H1 (cell line): ENCODE results near the gene SCUBE2. TPM values are rescaled to one million over a fixed set of nuclear protein-coding genes. Genes with fewer than 3 reads are reported as not detected.

Experiments
- CTCF ChIA-PET: fragments of 300-600 bp; sonication (Branson Sonifier 250); formaldehyde crosslinking; loops from one replicate; lab custom pipeline; 2021; ENCODE audit not compliant: partially characterized antibody; lab: Charles Lee
- POLR2A ChIA-PET: fragments of 300-600 bp; sonication (Branson Sonifier 250); formaldehyde crosslinking; loops from one replicate; lab custom pipeline; 2021; ENCODE audit warnings: inconsistent platforms; ENCODE audit not compliant: partially characterized antibody; lab: Charles Lee
- DNase-seq, 2 experiments: peaks; one replicate each; pipeline versions ENCODE4 v3.0.0 to v3.0.0-alpha.2; 2010 to 2022; ENCODE audit warnings: low spot score in 2 of 2, low read depth in 1 of 2, mixed read lengths in 1 of 2
- FAIRE-seq: peaks from 2 replicates; lab custom pipeline; 2011; peaks lifted over from hg19 to GRCh38; lab: Jason Lieb, UNC
- H2AFZ ChIP-seq: 2 replicates; pipeline ENCODE4 v1.8.1; 2012; ENCODE audit warnings: low read length, inconsistent platforms
- H2AK5ac ChIP-seq: 2 replicates; pipeline ENCODE4 v1.6.1; 2013; ENCODE audit warnings: low read depth, low read length
- H2BK120ac ChIP-seq: replicated peaks from 2 replicates; pipeline ENCODE3; 2013; ENCODE audit warnings: low read depth, low read length, inconsistent platforms
- H2BK12ac ChIP-seq: 2 replicates; pipeline ENCODE4 v1.6.1; 2013; ENCODE audit warnings: low read depth, low read length
- H2BK15ac ChIP-seq: 2 replicates; pipeline ENCODE4 v1.6.1; 2013; ENCODE audit warnings: low read length
- H2BK20ac ChIP-seq: 2 replicates; pipeline ENCODE4 v1.6.1; 2013; ENCODE audit warnings: low read length
- H2BK5ac ChIP-seq: 2 replicates; pipeline ENCODE4 v1.6.1; 2013; ENCODE audit warnings: low read depth, low read length
- H3K14ac ChIP-seq: 2 replicates; pipeline ENCODE4 v1.6.1; 2013; ENCODE audit warnings: inconsistent platforms; ENCODE audit not compliant: insufficient read length
- H3K18ac ChIP-seq: 2 replicates; pipeline ENCODE4 v1.6.1; 2013; ENCODE audit warnings: low read length; ENCODE audit errors: extremely low read depth
- H3K23ac ChIP-seq: 2 replicates; pipeline ENCODE4 v1.6.1; 2013; ENCODE audit warnings: inconsistent platforms; ENCODE audit not compliant: insufficient read length
- H3K23me2 ChIP-seq: 2 replicates; pipeline ENCODE4 v1.6.1; 2013; ENCODE audit warnings: low read depth, low read length
- H3K27ac ChIP-seq: 2 replicates; pipeline ENCODE4 v1.6.1; 2011; ENCODE audit warnings: low read depth, low read length, inconsistent platforms
- H3K27me3 ChIP-seq, 4 experiments: replicated peaks in 1 of 4; 1 replicate in 1 of 4; 2 replicates in 3 of 4; pipeline versions ENCODE4 v1.6.1 to v1.8.1; 2011 to 2013; ENCODE audit warnings: low read length in 3 of 4, mild to moderate bottlenecking in 3 of 4, inconsistent platforms in 2 of 4, mixed read lengths in 2 of 4, moderate library complexity in 1 of 4; ENCODE audit not compliant: control insufficient read depth in 3 of 4, insufficient read depth in 3 of 4; ENCODE audit errors: extremely low read depth in 1 of 4
- H3K36me3 ChIP-seq, 4 experiments: 2 replicates each; pipeline versions ENCODE4 v1.6.1 to v1.8.1; 2011 to 2013; ENCODE audit warnings: mild to moderate bottlenecking in 4 of 4, low read length in 3 of 4, moderate library complexity in 2 of 4, control low read depth in 1 of 4, inconsistent platforms in 1 of 4; ENCODE audit not compliant: insufficient read depth in 4 of 4, control insufficient read depth in 2 of 4
- H3K4ac ChIP-seq: replicated peaks from 2 replicates; pipeline ENCODE3; 2013; ENCODE audit warnings: low read length, low read depth, mixed read lengths, inconsistent platforms; ENCODE audit not compliant: insufficient read length
- H3K4me1 ChIP-seq, 4 experiments: replicated peaks in 1 of 4; 1 replicate in 1 of 4; 2 replicates in 3 of 4; pipeline versions ENCODE4 v1.6.1 to v1.8.1; 2011 to 2013; ENCODE audit warnings: low read length in 3 of 4, inconsistent platforms in 2 of 4, mixed read lengths in 1 of 4; ENCODE audit not compliant: insufficient read depth in 4 of 4, control insufficient read depth in 3 of 4
- H3K4me2 ChIP-seq, 2 experiments: 2 replicates each; pipeline versions ENCODE4 v1.6.1 to v1.8.1; 2011 to 2013; ENCODE audit warnings: low read depth in 2 of 2, low read length in 2 of 2, control low read depth in 1 of 2, inconsistent platforms in 1 of 2, mild to moderate bottlenecking in 1 of 2; ENCODE audit not compliant: insufficient read depth in 1 of 2
- H3K4me3 ChIP-seq, 4 experiments: fragments of 200-600, 300-600 bp in 1 of 4; sonication (generic), shearing (Covaris generic), sonication (Bioruptor Twin) in 1 of 4; 2 replicates each; pipeline versions ENCODE4 v1.5.1 to v1.8.1; 2011 to 2016; ENCODE audit warnings: low read length in 4 of 4, low read depth in 3 of 4, control low read depth in 2 of 4, inconsistent platforms in 2 of 4, mild to moderate bottlenecking in 2 of 4, mixed read lengths in 1 of 4, moderate library complexity in 1 of 4; ENCODE audit not compliant: insufficient read depth in 2 of 4; ENCODE audit errors: extremely low read depth in 1 of 4
- H3K56ac ChIP-seq: replicated peaks from 2 replicates; pipeline ENCODE3; 2013; ENCODE audit warnings: low read depth, mild to moderate bottlenecking, mixed read lengths, low read length, inconsistent platforms; ENCODE audit not compliant: insufficient read length
- H3K79me1 ChIP-seq: 2 replicates; pipeline ENCODE4 v1.6.1; 2013; ENCODE audit warnings: low read depth, low read length, control low read depth
- H3K79me2 ChIP-seq, 2 experiments: 2 replicates each; pipeline versions ENCODE4 v1.6.1 to v1.8.1; 2012 to 2013; ENCODE audit warnings: low read length in 2 of 2, mild to moderate bottlenecking in 2 of 2, inconsistent platforms in 1 of 2; ENCODE audit not compliant: insufficient read depth in 2 of 2, control insufficient read depth in 1 of 2
- H3K9ac ChIP-seq, 4 experiments: replicated peaks in 1 of 4; 1 replicate in 1 of 4; 2 replicates in 3 of 4; pipeline versions ENCODE4 v1.6.1 to v1.8.1; 2011 to 2013; ENCODE audit warnings: low read depth in 3 of 4, low read length in 3 of 4, control low read depth in 2 of 4, mild to moderate bottlenecking in 2 of 4, moderate library complexity in 2 of 4, inconsistent platforms in 1 of 4; ENCODE audit errors: extremely low read depth in 1 of 4
- H3K9me3 ChIP-seq, 2 experiments: 2 replicates each; pipeline versions ENCODE4 v1.6.1 to v1.8.1; 2012 to 2013; ENCODE audit warnings: mild to moderate bottlenecking in 2 of 2, moderate library complexity in 2 of 2, control low read depth in 1 of 2, inconsistent platforms in 1 of 2, low read depth in 1 of 2, low read length in 1 of 2, mixed read lengths in 1 of 2; ENCODE audit not compliant: insufficient read depth in 2 of 2
- H4K20me1 ChIP-seq, 2 experiments: replicated peaks in 1 of 2; 2 replicates each; pipeline versions ENCODE3 to v1.8.1; 2011 to 2013; ENCODE audit warnings: inconsistent platforms in 2 of 2, low read length in 2 of 2, mild to moderate bottlenecking in 1 of 2; ENCODE audit not compliant: insufficient read depth in 2 of 2, control insufficient read depth in 1 of 2
- H4K5ac ChIP-seq: 2 replicates; pipeline ENCODE4 v1.6.1; 2013; ENCODE audit warnings: low read length, low read depth, mixed read lengths, inconsistent platforms; ENCODE audit not compliant: insufficient read length
- H4K8ac ChIP-seq: 2 replicates; pipeline ENCODE4 v1.8.0; 2013; ENCODE audit warnings: mild to moderate bottlenecking, moderate library complexity, low read length, inconsistent platforms; ENCODE audit not compliant: insufficient read depth; ENCODE audit errors: extremely low read depth
- H4K91ac ChIP-seq: replicated peaks from 2 replicates; pipeline ENCODE3; 2013; ENCODE audit warnings: low read length, mixed read lengths, inconsistent platforms; ENCODE audit not compliant: insufficient read length
- BACH1 ChIP-seq: IDR thresholded peaks from 2 replicates; pipeline ENCODE4 v1.6.1; 2012; ENCODE audit warnings: low read length, improper control_type of control experiment
- FOSL1 ChIP-seq: IDR thresholded peaks from 2 replicates; pipeline ENCODE4 v1.6.1; 2011; ENCODE audit warnings: mild to moderate bottlenecking, low read depth, low read length, moderate library complexity; ENCODE audit not compliant: insufficient read depth
- HDAC2 ChIP-seq, 2 experiments: fragments of 300-600 bp in 1 of 2; sonication (generic) in 1 of 2; IDR thresholded peaks; 2 replicates each; pipeline ENCODE4 v1.6.1; 2011 to 2012; ENCODE audit warnings: low read depth in 2 of 2, low read length in 2 of 2, mild to moderate bottlenecking in 2 of 2, moderate library complexity in 2 of 2, borderline replicate concordance in 1 of 2, inconsistent platforms in 1 of 2
- NANOG ChIP-seq: IDR thresholded peaks from 2 replicates; pipeline ENCODE4 v1.6.1; 2011; ENCODE audit warnings: low read length, low read depth, mild to moderate bottlenecking, inconsistent platforms; ENCODE audit not compliant: insufficient read depth, poor library complexity, severe bottlenecking
- RFX5 ChIP-seq: IDR thresholded peaks from 2 replicates; pipeline ENCODE4 v1.6.1; 2011; ENCODE audit warnings: low read depth, low read length, improper control_type of control experiment, borderline replicate concordance
- TBP ChIP-seq: IDR thresholded peaks from 2 replicates; pipeline ENCODE4 v1.6.1; 2011; ENCODE audit warnings: low read depth, low read length, improper control_type of control experiment
- TEAD4 ChIP-seq: IDR thresholded peaks from 2 replicates; pipeline ENCODE4 v1.6.1; 2012; ENCODE audit warnings: low read depth, low read length, inconsistent platforms, mixed read lengths
- YY1 ChIP-seq: IDR thresholded peaks from 2 replicates; pipeline ENCODE4 v1.6.1; 2011; ENCODE audit warnings: low read depth, mild to moderate bottlenecking, low read length
- WGBS, 2 experiments: shearing (Covaris generic) in 1 of 2; methylation state at CpG; one replicate each; pipeline versions ENCODE4 v1.1.6 to v1.1.7; 2013 to 2015; ENCODE audit warnings: low lambda C conversion rate in 2 of 2, mixed read lengths in 2 of 2, inconsistent platforms in 1 of 2, low coverage in 1 of 2, missing lambda C conversion rate in 1 of 2; ENCODE audit not compliant: insufficient replicate concordance in 2 of 2, insufficient coverage in 1 of 2, insufficient read length in 1 of 2; ENCODE audit errors: extremely low coverage in 1 of 2, missing lambda C conversion rate in 1 of 2; 5-methylcytosine and 5-hydroxymethylcytosine counted together
- polyA plus RNA-seq, 7 experiments: library from polyadenylated mRNA; depleted of rRNA in 3 of 7; stranded (reverse) in 5 of 7; unstranded in 2 of 7; fragments of >200 nt in 5 of 7; fragments of 200-250 nt in 2 of 7; gene quantifications; 1 replicate in 5 of 7; 2 replicates in 1 of 7; 4 replicates in 1 of 7; pipeline versions ENCODE4 v1.2.1 to v1.2.3, GENCODE V29; 2011 to 2013; ENCODE audit warnings: missing spikeins in 2 of 7, mixed read lengths in 2 of 7
- total RNA-seq: library from RNA; stranded (reverse); fragmentation: NEBNext Ultra II Directional; extraction: Animal tissue kit (Norgen Biotek cat#: 25700); gene quantifications from 2 replicates; pipeline ENCODE4 v1.2.1, GENCODE V29; 2021
- TF ChIP-seq, protein P1 (sequence below): IDR thresholded peaks from 2 replicates; pipeline ENCODE4 v1.6.1; 2011; ENCODE audit warnings: low read depth, mild to moderate bottlenecking, low read length; ENCODE audit not compliant: insufficient read depth

The SCUBE2 gene
- total and polyA plus RNA-seq, 2 of the 8 experiments (the other 6 are each of a cell fraction or from before 2014, with no cell fraction given) = 0.29 to 1.2 TPM

DNA sequence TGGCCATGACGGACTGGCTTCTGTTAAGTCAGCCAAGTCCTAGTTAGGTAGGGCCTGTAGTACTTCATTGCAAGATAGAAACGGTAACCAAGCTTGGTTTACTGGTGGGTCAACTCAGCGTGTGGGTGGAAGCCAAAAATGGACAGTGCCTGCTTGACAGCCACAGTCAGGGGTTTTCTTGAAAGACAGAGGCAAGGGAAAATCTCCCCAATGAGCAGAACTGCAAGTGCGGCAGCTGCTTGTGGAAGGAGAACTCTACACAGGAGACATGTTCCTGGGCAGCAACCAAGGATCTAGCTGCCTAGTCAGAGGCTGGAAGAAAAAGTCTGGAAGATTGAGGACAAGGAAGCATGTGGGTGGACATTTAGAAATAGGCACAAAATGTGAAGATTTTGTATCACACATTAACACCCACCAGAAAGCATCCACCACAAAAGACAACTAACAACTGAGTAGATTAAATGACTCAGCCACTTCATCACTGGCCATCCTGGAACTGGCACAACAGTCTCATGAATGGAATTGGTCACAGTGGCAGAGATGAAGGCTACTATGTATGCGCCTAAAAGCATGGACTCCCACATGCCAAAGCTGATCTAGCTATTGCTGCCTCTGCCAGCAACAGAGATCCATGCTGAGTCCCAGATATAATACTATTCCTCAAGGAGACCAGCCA lies 40.9 kb upstream of the SCUBE2 start:
- Histone ChIP-seq H3K4me3 (no peak overlapping the region), H3K23ac (no peak overlapping the region), H4K5ac (no peak overlapping the region), H3K4me2 (no peak overlapping the region), H2BK5ac (no peak overlapping the region), H4K91ac (no peak overlapping the region), H3K27me3 (no peaks in the 10 kb centered on the region), H4K20me1 (peaks cover 0 to 2% of the 10 kb centered on the region in 2 experiments), H2BK12ac (no peak overlapping the region), H3K4me1 (peaks cover 0 to 3% (median 0%) of the 10 kb centered on the region in 4 experiments; a peak in 1 of 7 replicates), H3K9me3 (no peaks in the 10 kb centered on the region), H2BK120ac (no peak overlapping the region), H2BK20ac (no peak overlapping the region), H2BK15ac (no peak overlapping the region), H3K56ac (no peak overlapping the region), H2AFZ (no peak overlapping the region), H3K18ac (no peak overlapping the region), H3K9ac (no peak overlapping the region), H3K27ac (no peak overlapping the region), H3K14ac (no peak overlapping the region), H3K4ac (no peak overlapping the region), H3K23me2 (no peaks in the 10 kb centered on the region), H3K36me3 (peaks cover 0 to 2% (median 0%) of the 10 kb centered on the region in 4 experiments; a peak in 1 of 8 replicates), H2AK5ac (no peak overlapping the region), H4K8ac (no peak overlapping the region), H3K79me1 (no peaks in the 10 kb centered on the region), H3K79me2 (no peaks in the 10 kb centered on the region)
- FAIRE-seq (no peak), DNase-seq (no peak)
- CTCF ChIA-PET = interaction anchor here (0.9 to 6.6 kb wide), 11 partner anchors 9 to 375 kb away, joined by 3 to 41 read pairs (median 4); no protein-coding TSS in a partner anchor
- 86% methylated on average over 5 of the region's 5 CpGs; no CpG with 5 or more reads in 1 of the 2 experiments for WGBS, 2 experiments
- POLR2A ChIA-PET = interaction anchor here (0.6 kb wide), 1 partner anchor 145 kb away, joined by 3 read pairs; no protein-coding TSS in a partner anchor
- TF ChIP-seq, protein P1, sequence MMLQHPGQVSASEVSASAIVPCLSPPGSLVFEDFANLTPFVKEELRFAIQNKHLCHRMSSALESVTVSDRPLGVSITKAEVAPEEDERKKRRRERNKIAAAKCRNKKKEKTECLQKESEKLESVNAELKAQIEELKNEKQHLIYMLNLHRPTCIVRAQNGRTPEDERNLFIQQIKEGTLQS = no peak
- TF ChIP-seq HDAC2 (IDR thresholded peaks at IDR 0.05; ENCODE audit: borderline replicate concordance in 1 of 2, low read depth in 2 of 2, low read length in 2 of 2) (no peak), YY1 (no peak), FOSL1 (no peak), TEAD4 (no peak), RFX5 (no peak), TBP (no peak), NANOG (no peak), BACH1 (no peak)
